ENCODE results near the gene CNTRL.
"Not testable (repeated sequence)": the region's sequence is repeated elsewhere in the genome, so short reads cannot be mapped to it uniquely, and the experiment has no call there.

Gene CNTRL

DNA sequence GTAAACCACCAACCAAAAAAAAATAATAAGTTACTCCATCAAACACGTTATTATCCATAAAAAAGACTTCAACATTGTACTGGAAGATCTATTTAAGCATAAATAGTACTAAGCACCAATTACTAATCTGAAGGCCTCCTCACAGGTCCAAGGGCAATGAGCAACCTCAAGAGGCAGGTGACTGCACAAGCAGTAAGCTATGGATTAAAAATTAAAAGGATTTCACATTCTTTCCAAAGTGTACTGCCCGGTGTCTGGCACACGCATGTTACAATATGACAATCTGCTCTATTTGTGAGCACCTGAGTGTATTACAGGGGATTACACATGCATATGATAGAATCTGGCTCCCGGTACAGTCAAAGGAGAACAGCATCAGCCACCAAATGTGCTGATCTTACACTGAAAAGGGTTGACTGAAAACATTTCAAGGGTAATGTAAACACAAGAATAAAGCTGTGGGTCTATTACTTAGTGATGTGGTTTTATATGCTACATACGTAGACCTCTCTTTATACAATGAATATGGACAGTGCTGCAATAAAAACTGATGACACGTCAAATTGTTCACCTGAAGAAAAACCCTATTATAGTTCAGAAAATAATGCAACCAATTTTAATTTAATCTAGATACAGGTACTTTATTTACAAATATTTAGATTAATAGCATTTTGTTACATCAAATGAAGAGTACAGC lies 104.1 kb downstream of the CNTRL start:
- TF ChIP-seq CTCF (IDR thresholded peaks at IDR 0.05; ENCODE audit: low read depth, low read length, missing control alignments), result no peak
- no peak for DNase-seq (ENCODE audit: low read depth)

DNA sequence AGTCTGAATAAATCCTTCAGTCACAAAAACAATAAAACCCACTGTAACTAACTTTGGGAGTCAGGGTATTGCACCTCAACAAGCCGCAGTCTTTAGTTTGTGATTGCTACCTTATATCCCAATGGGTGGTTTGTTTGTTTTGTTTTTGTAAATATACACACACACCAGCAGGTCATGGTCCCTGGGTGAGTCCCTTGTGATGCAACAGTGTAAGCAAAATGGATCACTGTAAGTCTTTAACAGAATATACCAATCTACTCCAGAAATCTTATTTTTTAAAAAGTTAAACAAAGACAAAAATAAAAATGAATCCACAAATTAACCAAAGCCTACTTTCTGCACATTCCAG lies 104.6 kb downstream of the CNTRL start:
- DNase-seq (ENCODE audit: low read depth), result not testable (repeated sequence)

More for the DNA sequence above, 104.1 kb downstream of the CNTRL start:
- H3K4me3 ChIP-seq (ENCODE audit: low read depth, low read length), result no peak overlapping the region

DNA sequence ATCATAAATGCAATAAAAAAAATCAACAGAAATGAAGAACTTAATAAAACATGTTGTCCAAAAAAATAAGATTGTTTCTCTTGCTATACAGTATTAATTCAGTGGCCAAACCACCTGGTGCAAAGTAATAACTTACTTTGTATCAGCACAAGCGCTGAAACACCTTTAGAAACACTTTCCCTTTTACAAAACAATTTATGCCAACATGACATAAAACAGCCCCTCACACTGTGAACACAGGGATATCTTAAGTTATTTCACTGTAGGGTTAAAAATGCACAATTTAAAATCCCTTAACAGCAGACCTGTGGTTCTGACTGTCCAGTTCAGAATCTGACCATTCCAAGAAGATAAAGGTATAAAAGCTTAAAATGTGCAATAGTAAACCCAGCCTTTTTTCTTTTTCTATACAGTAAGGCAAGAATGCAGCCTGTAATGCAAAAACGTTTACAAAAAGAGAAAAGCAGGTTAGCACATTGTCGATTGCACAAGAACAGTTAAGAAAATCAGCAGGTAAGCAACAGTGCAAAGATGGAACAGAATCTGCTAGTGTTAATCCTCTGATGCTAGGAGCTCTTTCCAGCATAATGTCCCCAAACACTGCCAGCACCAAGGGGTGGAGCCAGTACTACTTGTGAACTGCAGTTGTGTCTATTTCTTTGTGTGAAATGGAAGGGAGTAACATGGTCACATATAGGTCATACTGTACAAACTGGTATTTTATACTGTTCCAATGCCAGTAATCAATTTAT lies 105.4 kb downstream of the CNTRL start:
- DNase-seq (ENCODE audit: low read depth), result no peak

More for the DNA sequence above, 104.6 kb downstream of the CNTRL start:
- not testable (repeated sequence) for H3K4me3 ChIP-seq (ENCODE audit: low read depth, low read length)

DNA sequence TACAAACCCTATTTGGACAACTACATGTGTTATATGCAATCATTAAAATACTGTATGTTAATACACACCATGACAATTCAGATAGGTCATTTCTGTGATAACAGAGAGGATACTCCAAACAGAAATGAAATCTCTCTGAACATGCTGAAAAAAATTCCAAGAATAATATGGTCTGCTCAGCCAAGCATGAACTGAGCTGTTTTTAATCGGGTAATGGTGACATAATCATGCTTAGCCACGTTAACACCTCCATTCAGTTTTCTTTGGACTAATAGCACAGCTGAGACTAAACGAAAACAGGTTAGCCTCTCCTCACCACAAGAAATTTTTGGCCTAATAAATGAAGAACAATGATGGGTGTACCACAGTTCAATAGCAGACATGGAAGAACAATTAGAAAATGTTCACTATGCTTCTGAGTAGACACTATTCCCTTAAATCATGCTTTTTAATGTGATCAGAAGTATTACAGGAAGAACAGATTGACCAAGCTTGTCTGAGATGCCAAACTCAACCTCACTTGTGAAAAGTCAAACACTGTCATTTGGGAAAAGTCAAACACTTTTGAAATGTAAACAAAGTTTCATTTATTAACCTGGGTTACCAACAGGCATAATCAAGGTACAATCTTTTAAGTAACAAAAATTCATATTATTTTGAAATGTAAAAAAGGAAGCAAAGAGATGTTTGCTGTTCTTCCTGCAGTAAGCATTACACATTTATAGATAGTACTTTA lies 107.5 kb downstream of the CNTRL start:
- TF ChIP-seq CTCF (IDR thresholded peaks at IDR 0.05; ENCODE audit: low read depth, low read length, missing control alignments), result no peak
- DNase-seq (ENCODE audit: low read depth), result no peak
- H3K4me3 ChIP-seq (ENCODE audit: low read depth, low read length), result no peak overlapping the region

More for the DNA sequence above, 105.4 kb downstream of the CNTRL start:
- TF ChIP-seq CTCF (IDR thresholded peaks at IDR 0.05; ENCODE audit: low read depth, low read length, missing control alignments), result no peak
- H3K4me3 ChIP-seq (ENCODE audit: low read depth, low read length), result no peak overlapping the region

- no peak for DNase-seq (ENCODE audit: low read depth)
- H3K4me3 ChIP-seq (ENCODE audit: low read depth, low read length), result no peak overlapping the region
- no peak for TF ChIP-seq CTCF (IDR thresholded peaks at IDR 0.05; ENCODE audit: low read depth, low read length, missing control alignments)
Measured at GRCh38 chr9:121182989-121183388, 108.2 kb downstream of the CNTRL start.

GRCh38 chr9:121183666-121184423 lies 109.1 kb downstream of the CNTRL start:
- H3K4me3 ChIP-seq (ENCODE audit: low read depth, low read length), result no peak overlapping the region
- DNase-seq (ENCODE audit: low read depth), result no peak
- no peak for TF ChIP-seq CTCF (IDR thresholded peaks at IDR 0.05; ENCODE audit: low read depth, low read length, missing control alignments)

DNA sequence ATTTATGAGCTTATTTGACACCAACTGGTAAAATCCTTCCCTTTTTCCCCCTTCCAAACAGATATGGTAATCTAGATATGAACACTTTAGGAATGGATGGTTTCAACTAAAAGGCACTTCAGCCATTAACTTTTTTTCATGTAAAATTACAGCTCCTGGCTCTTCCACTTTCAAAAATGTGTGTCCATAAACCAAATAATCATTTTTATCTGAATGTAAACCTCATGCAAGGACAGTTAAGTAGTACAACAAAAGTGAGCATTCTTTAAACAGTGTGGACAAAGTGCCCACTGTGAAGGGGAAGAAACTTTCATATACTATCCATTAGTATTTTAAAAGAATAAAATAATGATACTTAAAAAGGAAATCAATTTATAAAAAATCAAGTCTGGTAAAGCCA lies 109.7 kb downstream of the CNTRL start:
- no peak for TF ChIP-seq CTCF (IDR thresholded peaks at IDR 0.05; ENCODE audit: low read depth, low read length, missing control alignments)
- no peak overlapping the region for H3K4me3 ChIP-seq (ENCODE audit: low read depth, low read length)
- DNase-seq (ENCODE audit: low read depth), result no peak
